Liver (tissue), 9 donors: ENCODE measurements around the gene ICAM5. TPM values are rescaled to one million over a fixed set of nuclear protein-coding genes. Genes with fewer than 3 reads are reported as not detected.

Experiments used
- DNase-seq: peaks from one replicate; pipeline ENCODE4 v3.0.0-alpha.2; 2017; ENCODE audit warnings: low spot score
- H3K27ac ChIP-seq, 2 donors: one replicate each; pipeline ENCODE4 v1.7.0; 2013; ENCODE audit warnings: inconsistent platforms in 2 of 2, low read length in 2 of 2, control low read depth in 1 of 2, low read depth in 1 of 2, mild to moderate bottlenecking in 1 of 2
- H3K27me3 ChIP-seq, 4 donors: one replicate each; pipeline versions ENCODE4 v1.6.1 to v1.7.0; 2013; ENCODE audit warnings: low read length in 3 of 4, inconsistent platforms in 1 of 4, mild to moderate bottlenecking in 1 of 4, moderate library complexity in 1 of 4; ENCODE audit not compliant: control insufficient read depth in 4 of 4, insufficient read depth in 4 of 4
- H3K36me3 ChIP-seq, 4 donors: one replicate each; pipeline versions ENCODE4 v1.6.1 to v1.7.0; 2013; ENCODE audit warnings: low read length in 3 of 4, mild to moderate bottlenecking in 3 of 4, low read depth in 1 of 4, moderate library complexity in 1 of 4; ENCODE audit not compliant: control insufficient read depth in 4 of 4, insufficient read depth in 3 of 4
- H3K4me1 ChIP-seq, 4 donors: one replicate each; pipeline versions ENCODE4 v1.6.1 to v1.7.0; 2013; ENCODE audit warnings: low read length in 3 of 4, mild to moderate bottlenecking in 3 of 4, moderate library complexity in 1 of 4; ENCODE audit not compliant: control insufficient read depth in 4 of 4, insufficient read depth in 4 of 4
- H3K4me3 ChIP-seq, 3 donors: one replicate each; pipeline versions ENCODE4 v1.6.1 to v1.7.0; 2013; ENCODE audit warnings: low read length in 3 of 3, control low read depth in 1 of 3, low read depth in 1 of 3, mild to moderate bottlenecking in 1 of 3
- H3K9ac ChIP-seq, 2 donors: one replicate each; pipeline ENCODE4 v1.7.0; 2013; ENCODE audit warnings: low read length in 2 of 2, mild to moderate bottlenecking in 2 of 2, moderate library complexity in 2 of 2, control low read depth in 1 of 2, low read depth in 1 of 2
- H3K9me3 ChIP-seq, 4 donors: one replicate each; pipeline versions ENCODE4 v1.6.1 to v1.7.0; 2013; ENCODE audit warnings: low read length in 3 of 4; ENCODE audit not compliant: control insufficient read depth in 4 of 4
- ATF3 ChIP-seq: IDR thresholded peaks from 2 replicates; pipeline ENCODE4 v1.6.1; 2016; ENCODE audit warnings: antibody characterized with exemption
- CTCF ChIP-seq: fragments of 150-350 bp; IDR thresholded peaks from 2 replicates; pipeline ENCODE4 v1.5.1; 2017; ENCODE audit warnings: improper control_type of control experiment, low read depth, low read length; ENCODE audit not compliant: missing input control
- EGR1 ChIP-seq, 2 donors: IDR thresholded peaks; 2 replicates each; pipeline ENCODE4 v1.6.1; 2016 to 2018; ENCODE audit warnings: antibody characterized with exemption in 2 of 2, low read depth in 2 of 2
- FOXA1 ChIP-seq: IDR thresholded peaks from 2 replicates; pipeline ENCODE4 v1.6.1; 2016; ENCODE audit warnings: antibody characterized with exemption
- FOXA2 ChIP-seq: IDR thresholded peaks from 2 replicates; pipeline ENCODE4 v1.6.1; 2016; ENCODE audit warnings: antibody characterized with exemption
- GABPA ChIP-seq, 2 donors: IDR thresholded peaks in 1 of 2; conservative IDR thresholded peaks in 1 of 2; 2 replicates each; pipeline ENCODE4 v1.6.1; 2016; ENCODE audit warnings: antibody characterized with exemption in 2 of 2, mild to moderate bottlenecking in 1 of 2, moderate library complexity in 1 of 2
- HNF4A ChIP-seq, 2 donors: conservative IDR thresholded peaks; 2 replicates each; pipeline ENCODE4 v1.6.1; 2016; ENCODE audit warnings: antibody characterized with exemption in 2 of 2, mild to moderate bottlenecking in 2 of 2
- HNF4G ChIP-seq: IDR thresholded peaks from 2 replicates; pipeline ENCODE4 v1.6.1; 2016; ENCODE audit warnings: antibody characterized with exemption
- JUND ChIP-seq, 2 donors: IDR thresholded peaks; 2 replicates each; pipeline ENCODE4 v1.6.1; 2016; ENCODE audit warnings: antibody characterized with exemption in 2 of 2
- NR2F2 ChIP-seq: IDR thresholded peaks from 2 replicates; pipeline ENCODE4 v1.6.1; 2016; ENCODE audit warnings: antibody characterized with exemption
- RAD21 ChIP-seq, 2 donors: IDR thresholded peaks; 2 replicates each; pipeline ENCODE4 v1.6.1; 2016; ENCODE audit warnings: antibody characterized with exemption in 2 of 2, mild to moderate bottlenecking in 2 of 2
- RXRA ChIP-seq, 2 donors: IDR thresholded peaks; 2 replicates each; pipeline ENCODE4 v1.6.1; 2017 to 2018; ENCODE audit warnings: antibody characterized with exemption in 2 of 2, mild to moderate bottlenecking in 1 of 2
- TAF1 ChIP-seq: conservative IDR thresholded peaks from 2 replicates; pipeline ENCODE4 v1.6.1; 2016; ENCODE audit warnings: antibody characterized with exemption, mild to moderate bottlenecking
- YY1 ChIP-seq: IDR thresholded peaks from 2 replicates; pipeline ENCODE4 v1.6.1; 2016; ENCODE audit warnings: antibody characterized with exemption, mild to moderate bottlenecking
- ZBTB33 ChIP-seq: IDR thresholded peaks from 2 replicates; pipeline ENCODE4 v1.6.1; 2016; ENCODE audit warnings: antibody characterized with exemption
- WGBS: extraction: QIAGEN DNeasy Blood & Tissue Kit; methylation state at CpG from one replicate; pipeline ENCODE4 v1.1.7; 2013; 5-methylcytosine and 5-hydroxymethylcytosine counted together
- polyA plus RNA-seq, 2 donors: library from polyadenylated mRNA; stranded (reverse) in 1 of 2; unstranded in 1 of 2; fragments of 200-250 nt in 1 of 2; fragments of >200 nt in 1 of 2; fragmentation: Nextera tagmentation in 1 of 2; extraction: Ambion mirVana in 1 of 2; gene quantifications; one replicate each; pipeline versions ENCODE4 v1.2.1 to v1.2.3, GENCODE V29; 2013 to 2015
- total RNA-seq, 2 donors: library from RNA; depleted of rRNA; stranded (reverse); fragments of >200 nt; gene quantifications; one replicate each; pipeline ENCODE4 v1.2.3, GENCODE V29; 2014
- donor health status: healthy.
- donor health status: healthy.
- donor health status: healthy.
- donor health status: healthy.
- donor health status: healthy.

Gene ICAM5
- total and polyA plus RNA-seq, 4 donors: 0.02 to 2.5 (median 1.0) TPM; not detected in 1

GRCh38 chr19:10259162-10259905 is 30.4 kb upstream of the ICAM5 start:
- no peak for TF ChIP-seq GABPA (IDR thresholded peaks at IDR 0.05 in 1 of 2, conservative IDR thresholded peaks at IDR 0.05 in 1 of 2)
- TF ChIP-seq RAD21 (IDR thresholded peaks at IDR 0.05): peak; percentile 72 to 83
- no peaks in the 10 kb centered on the region for H3K9me3 ChIP-seq
- peaks cover 10 to 32% (median 19%) of the 10 kb centered on the region in 4 donors for H3K36me3 ChIP-seq
- no peaks in the 10 kb centered on the region for H3K27me3 ChIP-seq
- DNase-seq: peak; percentile 84
- H3K4me3 ChIP-seq: no peak overlapping the region
- H3K27ac ChIP-seq: no peak overlapping the region
- WGBS: 69% methylated on average over 32 of the region's 32 CpGs
- H3K9ac ChIP-seq: no peak overlapping the region
- peaks cover 0 to 5% (median 3%) of the 10 kb centered on the region in 4 donors for H3K4me1 ChIP-seq

GRCh38 chr19:10260141-10260584 is 29.6 kb upstream of the ICAM5 start:
- no peak for DNase-seq
- no peak overlapping the region for H3K9ac ChIP-seq
- no peak for TF ChIP-seq FOXA2
- TF ChIP-seq CTCF: no peak
- no peak for TF ChIP-seq EGR1 (IDR thresholded peaks at IDR 0.05; ENCODE audit: low read depth in 2 of 2)
- no peak for TF ChIP-seq RAD21 (IDR thresholded peaks at IDR 0.05)
- no peak overlapping the region for H3K27ac ChIP-seq
- 83% methylated on average over 8 of the region's 8 CpGs for WGBS
- peaks cover 0 to 5% (median 3%) of the 10 kb centered on the region in 4 donors for H3K4me1 ChIP-seq
- H3K27me3 ChIP-seq: no peaks in the 10 kb centered on the region
- H3K9me3 ChIP-seq: no peaks in the 10 kb centered on the region
- no peak overlapping the region for H3K4me3 ChIP-seq
- peaks cover 8 to 27% (median 14%) of the 10 kb centered on the region in 4 donors for H3K36me3 ChIP-seq

- Histone ChIP-seq H3K27me3 (no peaks in the 10 kb centered on the region), H3K36me3 (peaks cover 0 to 9% (median 2%) of the 10 kb centered on the region in 4 donors), H3K27ac (no peak overlapping the region), H3K9ac (no peak overlapping the region), H3K9me3 (no peaks in the 10 kb centered on the region), H3K4me1 (peaks cover 0 to 4% (median 3%) of the 10 kb centered on the region in 4 donors), H3K4me3 (no peak overlapping the region)
- WGBS: 87% methylated on average over 7 of the region's 7 CpGs
- no peak for DNase-seq
- TF ChIP-seq GABPA (IDR thresholded peaks at IDR 0.05 in 1 of 2, conservative IDR thresholded peaks at IDR 0.05 in 1 of 2) (no peak), FOXA1 (no peak), ATF3 (no peak), JUND (IDR thresholded peaks at IDR 0.05) (no peak)
These were observed 27.0 kb upstream of the ICAM5 start for GRCh38 chr19:10262771-10263170.

GRCh38 chr19:10266706-10267105 is 23.0 kb upstream of the ICAM5 start:
- DNase-seq: no peak
- Histone ChIP-seq H3K4me3 (no peak overlapping the region), H3K27ac (no peak overlapping the region), H3K27me3 (no peaks in the 10 kb centered on the region), H3K9me3 (no peaks in the 10 kb centered on the region), H3K9ac (no peak overlapping the region), H3K36me3 (no peaks in the 10 kb centered on the region), H3K4me1 (peaks cover under 1 to 14% (median 8%) of the 10 kb centered on the region in 4 donors)
- WGBS: 70% methylated on average over 7 of the region's 7 CpGs
- TF ChIP-seq ATF3: no peak
- TF ChIP-seq RAD21 (IDR thresholded peaks at IDR 0.05): no peak
- no peak for TF ChIP-seq YY1
- no peak for TF ChIP-seq HNF4A (conservative IDR thresholded peaks at IDR 0.05)
- TF ChIP-seq TAF1: no peak
- TF ChIP-seq FOXA2: no peak
- no peak for TF ChIP-seq EGR1 (IDR thresholded peaks at IDR 0.05; ENCODE audit: low read depth in 2 of 2)
- TF ChIP-seq FOXA1: no peak
- TF ChIP-seq CTCF: no peak
- no peak for TF ChIP-seq GABPA (IDR thresholded peaks at IDR 0.05 in 1 of 2, conservative IDR thresholded peaks at IDR 0.05 in 1 of 2)
- TF ChIP-seq ZBTB33: no peak
- TF ChIP-seq NR2F2: no peak
- TF ChIP-seq RXRA (IDR thresholded peaks at IDR 0.05): no peak
- TF ChIP-seq HNF4G: no peak
